K562 (cell line): ENCODE data around the gene NAGS. TPM values are rescaled to one million over a fixed set of nuclear protein-coding genes. Genes with fewer than 3 reads are reported as not detected.

ENCODE experiments used
- ATAC-seq: fragments of 200-7000 bp; cut with Tn5 transposase; 3 replicates; pipeline ENCODE4 v1.9.1; 2020; ENCODE audit warnings: moderate library complexity
- BruUV-seq: library from RNA; stranded (reverse); fragments of 400-500 nt; replicated peaks from 2 replicates; lab custom pipeline; 2021; lab: Mats Ljungman, UMichigan
- CTCF ChIA-PET: fragments of 300-600 bp; formaldehyde crosslinking; extraction: SDS; loops from one replicate; lab custom pipeline; 2021; ENCODE audit warnings: low intra/inter-chr PET ratio; lab: Yijun Ruan, JAX
- POLR2A ChIA-PET: fragments of 300-600, 350-650 bp; sonication (Branson Sonifier 250); formaldehyde crosslinking; extraction: SDS; loops from one replicate; lab custom pipeline; 2021; ENCODE audit warnings: antibody characterized with exemption, inconsistent platforms; lab: Yijun Ruan, JAX
- DNase-seq, 4 experiments: peaks; one replicate each; pipeline versions ENCODE4 v3.0.0 to v3.0.0-alpha.2; 2011 to 2018; ENCODE audit warnings: low spot score in 3 of 4, mixed read lengths in 3 of 4; ENCODE audit errors: extremely low read depth in 1 of 4
- FAIRE-seq: peaks from 2 replicates; lab custom pipeline; 2011; peaks lifted over from hg19 to GRCh38; lab: Jason Lieb, UNC
- H2AFZ ChIP-seq: 2 replicates; pipeline ENCODE4 v1.6.0; 2011; ENCODE audit warnings: low read depth, low read length, control low read depth, inconsistent platforms
- H3K27ac ChIP-seq: fragments of 200-600 bp; 3 replicates; pipeline ENCODE4 v1.8.0; 2011; ENCODE audit warnings: low read depth, mild to moderate bottlenecking, control low read depth, inconsistent platforms, low read length, moderate library complexity, mixed read lengths; ENCODE audit errors: extremely low read depth
- H3K27me3 ChIP-seq, 2 experiments: fragments of 300-600 bp in 1 of 2; 2 replicates in 1 of 2; 3 replicates in 1 of 2; pipeline versions ENCODE4 v1.6.0 to v1.8.0; 2011; ENCODE audit warnings: inconsistent platforms in 2 of 2, low read length in 2 of 2, mild to moderate bottlenecking in 1 of 2, mixed read lengths in 1 of 2, moderate library complexity in 1 of 2; ENCODE audit not compliant: control insufficient read depth in 2 of 2, insufficient read depth in 2 of 2
- H3K36me3 ChIP-seq: fragments of 300-600 bp; 3 replicates; pipeline ENCODE4 v1.8.0; 2011; ENCODE audit warnings: mild to moderate bottlenecking, low read length, inconsistent platforms; ENCODE audit not compliant: control insufficient read depth, insufficient read depth
- H3K4me1 ChIP-seq, 2 experiments: fragments of 200-600 bp in 1 of 2; replicated peaks in 1 of 2; 2 replicates in 1 of 2; 3 replicates in 1 of 2; pipeline versions ENCODE4 v1.5.1 to v1.8.0; 2011; ENCODE audit warnings: inconsistent platforms in 2 of 2, low read length in 2 of 2, mild to moderate bottlenecking in 1 of 2, mixed read lengths in 1 of 2, moderate library complexity in 1 of 2; ENCODE audit not compliant: control insufficient read depth in 2 of 2, insufficient read depth in 2 of 2
- H3K4me2 ChIP-seq: 2 replicates; pipeline ENCODE4 v1.6.1; 2011; ENCODE audit warnings: low read length, control low read depth, inconsistent platforms, mixed read lengths; ENCODE audit not compliant: insufficient read depth
- H3K4me3 ChIP-seq: fragments of 200-600 bp; sonication (generic), shearing (Covaris generic); 2 replicates; pipeline ENCODE4 v1.5.1; 2016; ENCODE audit warnings: control low read depth, inconsistent platforms
- H3K79me2 ChIP-seq: fragments of 200-600 bp; 3 replicates; pipeline ENCODE4 v1.8.0; 2011; ENCODE audit warnings: low read length, inconsistent platforms; ENCODE audit not compliant: control insufficient read depth, insufficient read depth
- H3K9ac ChIP-seq, 2 experiments: 2 replicates each; pipeline versions ENCODE4 v1.6.0 to v1.6.1; 2011; ENCODE audit warnings: low read depth in 2 of 2, low read length in 2 of 2, control low read depth in 1 of 2, inconsistent platforms in 1 of 2, mild to moderate bottlenecking in 1 of 2, mixed read lengths in 1 of 2; ENCODE audit not compliant: insufficient read depth in 1 of 2
- H3K9me1 ChIP-seq: one replicate; pipeline ENCODE4 v1.6.0; 2011; ENCODE audit warnings: inconsistent platforms, mild to moderate bottlenecking, low read length, moderate library complexity; ENCODE audit not compliant: control insufficient read depth, insufficient read depth
- H3K9me3 ChIP-seq: replicated peaks from 2 replicates; pipeline ENCODE4 v1.5.1; 2011; ENCODE audit warnings: low read depth, low read length, inconsistent platforms; ENCODE audit not compliant: control insufficient read depth, insufficient read depth
- H4K20me1 ChIP-seq: replicated peaks from 2 replicates; pipeline ENCODE4 v1.6.1; 2011; ENCODE audit warnings: low read length, inconsistent platforms, mixed read lengths; ENCODE audit not compliant: control insufficient read depth, insufficient read depth
- CREB3L1 ChIP-seq: fragments of 450-650 bp; IDR thresholded peaks from 2 replicates; pipeline ENCODE4 v1.6.1; 2014; ENCODE audit warnings: low read depth, mild to moderate bottlenecking, moderate library complexity, borderline replicate concordance
- ESRRB ChIP-seq: fragments of 250-450 bp; sonication (Bioruptor Pico); IDR thresholded peaks from 2 replicates; pipeline ENCODE4 v1.5.0; 2020; ENCODE audit warnings: mild to moderate bottlenecking, moderate library complexity, borderline replicate concordance
- FOXA3 ChIP-seq, 2 experiments: fragments of 450-650 bp in 1 of 2; sonication (generic) in 1 of 2; formaldehyde crosslinking; IDR thresholded peaks in 1 of 2; conservative IDR thresholded peaks in 1 of 2; 2 replicates each; pipeline versions ENCODE4 v1.4.0 to v1.8.0; 2020 to 2022; ENCODE audit warnings: mild to moderate bottlenecking in 2 of 2, missing genetic modification reagents in 1 of 2
- HDGF ChIP-seq: fragments of 450-650 bp; IDR thresholded peaks from 2 replicates; pipeline ENCODE4 v1.6.1; 2016
- HLTF ChIP-seq: fragments of 450-650 bp; IDR thresholded peaks from 2 replicates; pipeline ENCODE4 v1.6.1; 2016
- ZNF175 ChIP-seq: fragments of 200-800 bp; sonication (Bioruptor generic); IDR thresholded peaks from 2 replicates; pipeline ENCODE4 v1.6.1; 2016; ENCODE audit warnings: low read depth, mild to moderate bottlenecking, missing genetic modification characterization, missing compliant biosample characterization
- ZNF76 ChIP-seq: fragments of 250-450 bp; sonication (Bioruptor Pico); IDR thresholded peaks from 2 replicates; pipeline ENCODE4 v1.4.0; 2020; ENCODE audit warnings: mild to moderate bottlenecking, moderate library complexity, borderline replicate concordance
- ZZZ3 ChIP-seq: fragments of 450-650 bp; IDR thresholded peaks from 2 replicates; pipeline ENCODE4 v1.6.1; 2016; ENCODE audit warnings: antibody characterized with exemption, mild to moderate bottlenecking, moderate library complexity
- WGBS: fragments of 100-300 bp; shearing (Covaris generic); methylation state at CpG from one replicate; pipeline ENCODE4 v1.1.6; 2016; ENCODE audit warnings: low coverage, mixed read lengths; ENCODE audit not compliant: insufficient coverage; ENCODE audit errors: missing lambda C conversion rate; 5-methylcytosine and 5-hydroxymethylcytosine counted together
- in situ Hi-C: fragments of 300-500 bp; cut with MboI; formaldehyde crosslinking; loops from 4 replicates; pipeline ENCODE4 v1.15.0; 2018; ENCODE audit warnings: inconsistent platforms, mixed read lengths
- intact Hi-C: fragments of 100-400 bp; cut with micrococcal nuclease; formaldehyde crosslinking; loops from 2 replicates; pipeline ENCODE4 v1.14.2; 2022
- polyA plus RNA-seq, 8 experiments: library from polyadenylated mRNA; depleted of rRNA in 4 of 8; stranded (reverse) in 5 of 8; unstranded in 3 of 8; fragments of >200 nt; fragmentation: Nextera tagmentation in 2 of 8; fragmentation: Illumina TruSeq in 1 of 8; extraction: Ambion mirVana in 2 of 8; extraction: Trizol in 1 of 8; gene quantifications; 2 replicates each; pipeline versions ENCODE4 v1.2.1 to v1.2.3, GENCODE V29; 2011 to 2014; ENCODE audit warnings: inconsistent platforms in 1 of 8, missing spikeins in 1 of 8
- total RNA-seq, 7 experiments: library from RNA; depleted of rRNA in 6 of 7; stranded (reverse); fragments of >200 nt in 6 of 7; fragmentation: Illumina TruSeq in 2 of 7; extraction: Trizol in 2 of 7; gene quantifications; 2 replicates each; pipeline versions ENCODE4 v1.2.1 to v1.2.3, GENCODE V29; 2011 to 2021; ENCODE audit warnings: low replicate concordance in 1 of 7

The NAGS gene
- total and polyA plus RNA-seq, 9 of the 15 experiments (the other 6 are each of a cell fraction or from before 2014, with no cell fraction given): not detected

- DNase-seq (no peak), FAIRE-seq (no peak), ATAC-seq (no peak)
- no peaks in the 10 kb centered on the region for H3K9me3 ChIP-seq
- H3K4me3 ChIP-seq: no peak overlapping the region
- no peak for TF ChIP-seq FOXA3 (CRISPR knock-in tag; conservative IDR thresholded peaks at IDR 0.05 in 1 of 2, IDR thresholded peaks at IDR 0.05 in 1 of 2)
- TF ChIP-seq HDGF: no peak
- no peak for TF ChIP-seq ESRRB
- TF ChIP-seq HLTF: no peak
- no peak for TF ChIP-seq ZNF175
- no peak for TF ChIP-seq ZZZ3
- TF ChIP-seq ZNF76 (CRISPR knock-in tag): no peak
- TF ChIP-seq CREB3L1: no peak
- H3K36me3 ChIP-seq: peaks cover 60% of the 10 kb centered on the region
- no peak overlapping the region for H3K9ac ChIP-seq
- no peak overlapping the region for H3K27ac ChIP-seq
- ChIA-PET CTCF (no interaction called here), POLR2A (interaction anchor here (0.6 to 1.1 kb wide), 2 partner anchors 9 to 102 kb away, joined by 3 to 5 read pairs; no protein-coding TSS in a partner anchor)
- no peaks in the 10 kb centered on the region for H3K9me1 ChIP-seq
- H4K20me1 ChIP-seq: no peaks in the 10 kb centered on the region
- no peak overlapping the region for H3K4me2 ChIP-seq
- no peak overlapping the region for H2AFZ ChIP-seq
- in situ Hi-C loops: no loop called here
- WGBS: 85% methylated on average over 3 of the region's 3 CpGs
- BruUV-seq: no TSS peak
- no peaks in the 10 kb centered on the region; a peak in 1 of 5 replicates for H3K4me1 ChIP-seq
- H3K27me3 ChIP-seq: no peaks in the 10 kb centered on the region
- no peaks in the 10 kb centered on the region for H3K79me2 ChIP-seq
- intact Hi-C loops: no loop called here
Measured at GRCh38 chr17:44030482-44030881, 26.1 kb downstream of the NAGS start.
